Activated CD4-positive, alpha-beta T cell treated with anti-CD3 and anti-CD28 coated beads, Interleukin-2, amount 10 ng/mL, durations not matched to agents 24 days and 14 days (primary cell): ENCODE results near the gene TSPAN32. TPM values are rescaled to one million over a fixed set of nuclear protein-coding genes. Genes with fewer than 3 reads are reported as not detected.

ENCODE experiments used
- DNase-seq: peaks from one replicate; pipeline ENCODE4 v3.0.0; 2022
- H3K27ac Mint-ChIP-seq: one replicate; pipeline ENCODE4 v1.8.0; 2022; ENCODE audit warnings: mild to moderate bottlenecking, mixed read lengths
- H3K27me3 Mint-ChIP-seq: one replicate; pipeline ENCODE4 v1.8.0; 2022; ENCODE audit warnings: mixed read lengths
- H3K36me3 Mint-ChIP-seq: one replicate; pipeline ENCODE4 v1.8.0; 2022; ENCODE audit warnings: low read depth, mild to moderate bottlenecking, mixed read lengths
- H3K4me1 Mint-ChIP-seq: one replicate; pipeline ENCODE4 v1.8.0; 2021; ENCODE audit warnings: mixed read lengths
- H3K4me3 Mint-ChIP-seq: one replicate; pipeline ENCODE4 v1.8.0; 2022; ENCODE audit warnings: mild to moderate bottlenecking, moderate library complexity, mixed read lengths
- H3K9me3 Mint-ChIP-seq: one replicate; pipeline ENCODE4 v1.8.0; 2021; ENCODE audit warnings: mixed read lengths
- intact Hi-C: fragments of 100-400 bp; cut with micrococcal nuclease; formaldehyde crosslinking; loops from one replicate; pipeline ENCODE4 v1.15.1; 2023
- total RNA-seq: library from RNA; stranded (reverse); gene quantifications from 2 replicates; pipeline ENCODE4 v1.2.3, GENCODE V29; 2022

Gene TSPAN32
- total RNA-seq, 1 donor from 2014 or later, result 2.4 TPM

DNA sequence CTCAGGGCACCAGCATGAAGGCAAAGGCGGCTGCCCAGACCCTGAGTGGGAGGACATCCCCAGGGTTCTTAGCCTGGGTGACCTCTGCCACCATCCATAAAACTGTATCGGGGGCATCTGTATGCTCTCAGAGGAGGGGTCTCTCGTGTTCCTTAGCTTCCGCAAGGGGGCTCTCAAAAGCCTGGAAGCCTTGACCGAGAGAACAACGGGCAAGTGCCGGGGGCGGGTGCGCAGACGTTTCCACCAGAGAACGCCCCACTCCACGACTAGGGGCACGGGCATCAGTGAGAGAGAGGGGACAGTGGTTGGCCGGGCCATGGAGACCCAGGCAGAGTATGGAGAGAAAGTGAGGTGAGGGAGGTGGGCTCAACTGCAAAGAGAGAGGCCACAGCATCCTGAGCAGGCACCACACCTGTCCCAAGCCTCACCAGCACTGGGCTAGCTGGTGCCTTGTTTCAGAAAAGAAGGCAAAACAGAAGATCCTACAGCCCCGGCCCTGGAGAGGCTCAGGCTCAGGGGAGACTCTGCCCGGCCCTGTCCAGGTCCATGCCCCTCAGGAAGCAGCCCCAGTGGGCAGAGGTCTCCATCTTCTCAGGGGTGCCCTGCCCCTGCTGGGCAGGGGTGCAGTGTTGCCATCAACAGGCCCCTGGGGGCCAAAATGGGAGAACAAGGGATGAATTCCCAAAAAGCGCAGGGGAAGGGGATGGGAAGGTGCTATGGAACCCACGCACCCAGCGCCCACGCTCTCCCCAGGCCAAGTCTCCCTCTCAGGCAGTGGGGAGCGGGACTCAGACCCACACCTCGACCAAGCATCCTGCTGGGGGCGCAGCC lies 5.9 kb downstream of the TSPAN32 start:
- Mint-ChIP-seq H3K27me3 (no peaks in the 10 kb centered on the region), H3K4me3 (no peak overlapping the region), H3K4me1 (peaks cover 19% of the 10 kb centered on the region), H3K36me3 (no peaks in the 10 kb centered on the region), H3K9me3 (no peaks in the 10 kb centered on the region), H3K27ac (peak overlapping the region; percentile 51)
- no peak for DNase-seq
- intact Hi-C loops, result loop anchor here (10.0 kb wide), 1 partner anchor 227 kb away; no protein-coding TSS in a partner anchor

DNA sequence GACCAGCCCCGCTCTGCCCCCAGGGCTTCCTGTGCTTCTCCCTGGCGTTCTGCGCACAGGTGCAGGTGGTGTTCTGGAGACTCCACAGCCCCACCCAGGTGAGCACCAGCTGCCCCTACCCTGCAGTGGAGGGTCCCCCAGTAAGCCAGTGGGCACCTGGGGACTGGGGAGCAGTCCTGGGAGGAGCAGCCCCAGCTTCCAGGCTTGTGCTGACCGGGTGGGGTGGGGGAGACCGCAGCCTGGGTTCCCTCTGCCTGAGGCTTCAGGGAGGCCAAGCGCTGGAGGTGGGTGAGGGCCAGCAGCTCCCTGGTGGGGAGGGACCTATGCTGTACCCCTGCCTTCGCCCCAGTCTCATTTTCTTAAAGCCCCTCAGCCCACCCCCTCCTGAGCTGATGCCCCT lies 6.9 kb downstream of the TSPAN32 start:
- no peak overlapping the region for H3K4me3 Mint-ChIP-seq
- no peaks in the 10 kb centered on the region for H3K27me3 Mint-ChIP-seq
- no peak overlapping the region for H3K27ac Mint-ChIP-seq
- no peak for DNase-seq
- no peaks in the 10 kb centered on the region for H3K9me3 Mint-ChIP-seq
- peaks cover 18% of the 10 kb centered on the region for H3K4me1 Mint-ChIP-seq
- H3K36me3 Mint-ChIP-seq, result no peaks in the 10 kb centered on the region
- intact Hi-C loops, result loop anchor here (10.0 kb wide), 1 partner anchor 226 kb away; no protein-coding TSS in a partner anchor

DNA sequence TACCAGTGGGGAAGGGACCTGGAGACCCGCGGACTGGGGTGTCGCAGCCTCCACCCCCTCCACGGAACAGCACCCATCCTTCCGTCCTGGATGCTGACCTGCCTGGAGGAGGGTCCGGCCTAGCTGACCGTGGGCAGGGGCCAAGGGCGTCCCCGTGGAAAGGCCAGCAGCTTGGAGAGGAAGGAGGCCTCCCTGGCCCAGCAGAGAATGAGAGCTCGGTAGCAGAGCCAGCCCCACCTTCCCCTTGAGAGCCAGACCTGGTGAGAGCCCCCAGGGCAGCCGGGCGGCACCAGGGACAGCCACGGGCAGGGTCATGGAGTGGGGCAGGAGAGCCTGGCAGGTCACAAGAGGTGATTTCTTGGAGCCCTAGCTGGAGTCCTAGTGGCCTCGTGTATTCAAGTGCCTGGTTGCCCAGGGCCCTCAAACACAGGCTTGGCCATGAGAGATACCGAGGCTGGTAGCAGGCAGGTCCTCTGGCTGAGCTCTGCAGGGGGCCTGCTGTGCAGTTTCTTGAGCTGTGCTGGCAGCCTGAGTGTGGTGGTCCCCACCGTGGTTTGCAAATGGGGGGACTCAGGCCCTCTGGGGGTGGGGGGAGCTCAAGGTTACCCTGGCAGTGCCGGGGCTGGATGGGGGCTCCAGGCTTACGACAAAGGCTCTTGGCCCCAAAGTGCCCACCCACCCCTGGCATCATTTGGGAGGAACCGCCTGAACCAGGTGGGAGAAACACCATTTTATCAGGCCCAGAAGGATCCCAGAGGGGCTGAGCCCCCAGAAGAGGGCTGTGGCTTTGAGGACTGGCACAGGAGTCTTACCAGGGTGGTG lies 7.6 kb downstream of the TSPAN32 start:
- H3K27ac Mint-ChIP-seq, result no peak overlapping the region
- DNase-seq, result no peak
- H3K36me3 Mint-ChIP-seq, result no peaks in the 10 kb centered on the region
- no peak overlapping the region for H3K4me3 Mint-ChIP-seq
- H3K27me3 Mint-ChIP-seq, result no peaks in the 10 kb centered on the region
- intact Hi-C loops, result loop anchor here (10.0 kb wide), 1 partner anchor 225 kb away; no protein-coding TSS in a partner anchor
- no peaks in the 10 kb centered on the region for H3K9me3 Mint-ChIP-seq
- peaks cover 16% of the 10 kb centered on the region for H3K4me1 Mint-ChIP-seq

- H3K9me3 Mint-ChIP-seq, result no peaks in the 10 kb centered on the region
- H3K27me3 Mint-ChIP-seq, result no peaks in the 10 kb centered on the region
- no peak overlapping the region for H3K27ac Mint-ChIP-seq
- DNase-seq, result no peak
- no peak overlapping the region for H3K4me3 Mint-ChIP-seq
- intact Hi-C loops, result no loop called here
- H3K36me3 Mint-ChIP-seq, result no peaks in the 10 kb centered on the region
- peaks cover 12% of the 10 kb centered on the region for H3K4me1 Mint-ChIP-seq
Observed at GRCh38 chr11:2310073-2310785, 8.4 kb downstream of the TSPAN32 start.

GRCh38 chr11:2310786-2311352 lies 9.1 kb downstream of the TSPAN32 start:
- Mint-ChIP-seq H3K36me3 (no peaks in the 10 kb centered on the region), H3K4me3 (no peak overlapping the region), H3K9me3 (no peaks in the 10 kb centered on the region), H3K27me3 (no peaks in the 10 kb centered on the region), H3K27ac (no peak overlapping the region), H3K4me1 (peaks cover 8% of the 10 kb centered on the region)
- DNase-seq, result no peak
- intact Hi-C loops, result no loop called here

DNA sequence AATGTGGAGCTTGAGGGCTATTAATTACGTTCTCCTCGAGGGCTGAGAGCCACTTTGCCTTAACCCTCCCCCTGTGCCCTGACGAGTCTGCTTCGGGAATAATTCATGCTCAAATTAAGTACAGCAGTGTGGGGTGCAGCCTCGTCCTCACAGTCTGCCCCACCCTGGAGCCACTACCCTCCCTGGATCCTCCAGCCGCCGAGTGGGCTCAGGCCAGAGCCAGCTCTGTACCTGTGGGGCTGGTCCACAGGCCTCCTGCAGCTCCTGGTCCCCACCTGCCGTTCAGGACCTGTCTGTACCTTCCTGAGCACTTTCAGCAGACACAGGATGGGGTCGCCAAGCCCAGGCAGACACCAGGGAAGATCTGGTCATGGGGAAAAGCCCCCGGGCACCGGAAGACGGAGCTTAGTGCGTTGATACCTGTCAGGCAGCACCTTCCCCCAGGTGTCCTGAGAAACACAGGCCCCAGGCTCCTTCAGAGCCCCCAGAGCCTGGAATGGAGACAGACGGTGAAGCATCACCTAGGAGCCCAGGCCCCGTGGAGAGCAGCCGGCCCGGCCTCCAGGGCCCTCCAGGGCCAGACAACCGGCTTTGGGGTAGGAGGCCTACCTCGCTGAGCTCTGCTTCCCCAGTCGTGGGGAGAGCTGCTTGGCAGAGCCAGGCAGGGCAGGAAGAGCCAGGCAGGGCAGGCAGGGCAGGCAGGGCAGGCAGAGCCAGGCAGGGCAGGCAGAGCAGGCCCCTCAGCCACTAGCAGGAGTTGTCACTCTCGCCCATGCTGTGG lies 9.7 kb downstream of the TSPAN32 start:
- H3K4me1 Mint-ChIP-seq, result peaks cover under 1% of the 10 kb centered on the region

DNA sequence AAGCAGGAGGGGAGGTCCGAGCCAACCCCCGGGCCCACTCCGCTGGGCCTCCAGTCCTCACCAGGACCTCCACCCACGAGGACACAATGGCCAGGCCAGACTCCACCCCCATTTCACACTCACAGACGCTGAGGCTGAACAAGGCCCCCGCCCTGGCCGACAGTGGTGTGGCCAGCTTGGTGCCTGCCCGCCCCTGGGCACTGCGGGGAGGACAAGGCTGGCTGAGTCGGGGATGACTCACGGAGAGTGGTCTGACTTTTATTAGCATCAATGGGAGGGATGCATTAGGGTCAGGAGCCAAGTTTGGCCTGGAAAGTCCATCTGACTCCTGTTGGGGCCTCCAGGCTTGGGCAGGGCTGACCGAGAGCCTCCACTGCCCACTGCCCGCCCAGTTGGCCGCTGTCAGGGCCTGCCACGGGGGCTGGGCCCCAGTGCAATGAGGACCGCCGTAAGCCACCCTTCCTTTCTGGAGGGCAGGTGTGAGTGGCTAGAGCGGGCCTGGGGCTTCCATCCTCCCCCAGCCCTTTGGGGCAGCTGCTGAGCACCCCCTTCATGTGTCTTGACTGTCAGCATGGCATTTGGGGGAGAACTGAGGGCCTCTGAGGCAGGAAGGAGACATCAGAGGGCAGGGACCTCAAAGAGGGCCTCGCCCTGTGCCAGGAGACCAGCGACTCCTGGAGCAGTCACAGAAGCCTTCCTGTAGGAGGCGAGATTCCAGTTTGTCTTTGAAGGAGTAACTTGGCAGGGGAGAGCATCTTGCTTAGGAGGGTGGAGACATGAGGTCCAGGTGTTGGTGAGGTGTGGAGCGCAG lies 10.6 kb downstream of the TSPAN32 start:
- H3K4me3 Mint-ChIP-seq, result no peak overlapping the region
- DNase-seq, result no peak
- intact Hi-C loops, result no loop called here
- H3K9me3 Mint-ChIP-seq, result no peaks in the 10 kb centered on the region
- no peaks in the 10 kb centered on the region for H3K4me1 Mint-ChIP-seq
- H3K36me3 Mint-ChIP-seq, result no peaks in the 10 kb centered on the region
- no peak overlapping the region for H3K27ac Mint-ChIP-seq
- H3K27me3 Mint-ChIP-seq, result no peaks in the 10 kb centered on the region

More for the DNA sequence above, 9.7 kb downstream of the TSPAN32 start:
- H3K27ac Mint-ChIP-seq, result no peak overlapping the region
- no peaks in the 10 kb centered on the region for H3K27me3 Mint-ChIP-seq
- H3K36me3 Mint-ChIP-seq, result no peaks in the 10 kb centered on the region
- no peak overlapping the region for H3K4me3 Mint-ChIP-seq
- DNase-seq, result no peak
- H3K9me3 Mint-ChIP-seq, result no peaks in the 10 kb centered on the region
- intact Hi-C loops, result no loop called here

GRCh38 chr11:2313051-2313951 lies 11.5 kb downstream of the TSPAN32 start:
- DNase-seq, result no peak
- Mint-ChIP-seq H3K27me3 (no peaks in the 10 kb centered on the region), H3K9me3 (no peaks in the 10 kb centered on the region), H3K4me3 (no peak overlapping the region), H3K4me1 (no peaks in the 10 kb centered on the region), H3K36me3 (no peaks in the 10 kb centered on the region), H3K27ac (no peak overlapping the region)
- intact Hi-C loops, result no loop called here

DNA sequence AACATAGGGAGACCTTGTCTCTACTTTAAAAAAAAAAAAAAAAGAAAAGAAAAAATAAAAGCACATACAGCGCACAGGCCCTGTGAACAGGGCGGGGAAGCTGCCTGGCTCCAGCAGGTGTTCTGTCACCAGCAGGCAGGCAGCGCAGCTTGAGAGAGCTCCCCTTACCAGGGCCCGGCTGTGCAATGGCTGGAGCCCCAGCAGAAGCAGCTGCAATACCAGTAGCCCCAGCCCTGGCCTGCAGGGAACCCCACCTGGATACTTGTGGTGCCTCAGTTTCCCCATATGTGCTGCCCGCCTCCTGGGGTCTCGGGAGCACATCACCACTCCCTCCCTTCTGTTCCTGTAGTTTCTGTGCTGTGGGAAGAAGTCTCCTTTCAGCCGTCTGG lies 12.3 kb downstream of the TSPAN32 start:
- H3K27me3 Mint-ChIP-seq, result no peaks in the 10 kb centered on the region
- no peak for DNase-seq
- intact Hi-C loops, result no loop called here
- no peaks in the 10 kb centered on the region for H3K4me1 Mint-ChIP-seq
- H3K36me3 Mint-ChIP-seq, result no peaks in the 10 kb centered on the region
- no peaks in the 10 kb centered on the region for H3K9me3 Mint-ChIP-seq
- H3K4me3 Mint-ChIP-seq, result no peak overlapping the region
- H3K27ac Mint-ChIP-seq, result no peak overlapping the region

- H3K27me3 Mint-ChIP-seq, result no peaks in the 10 kb centered on the region
- H3K9me3 Mint-ChIP-seq, result no peaks in the 10 kb centered on the region
- no peak overlapping the region for H3K4me3 Mint-ChIP-seq
- no peaks in the 10 kb centered on the region for H3K4me1 Mint-ChIP-seq
- no peaks in the 10 kb centered on the region for H3K36me3 Mint-ChIP-seq
- no peak for DNase-seq
- H3K27ac Mint-ChIP-seq, result no peak overlapping the region
- intact Hi-C loops, result no loop called here
Observed at GRCh38 chr11:2314525-2315394, 12.9 kb downstream of the TSPAN32 start.
